Dermis microvascular lymphatic vessel endothelial cell (primary cell): ENCODE data around the gene LDB3. TPM values are rescaled to one million over a fixed set of nuclear protein-coding genes. Genes with fewer than 3 reads are reported as not detected.
"Not testable (repeated sequence)": the region's sequence is repeated elsewhere in the genome, so short reads cannot be mapped to it uniquely, and the experiment has no call there.

Experiments used
- DNase-seq, 2 donors: peaks; one replicate each; pipeline versions ENCODE4 v3.0.0 to v3.0.0-alpha.2; 2010; ENCODE audit warnings: low read depth in 2 of 2
- total RNA-seq: library from RNA; depleted of rRNA; stranded (reverse); fragments of >200 nt; gene quantifications from 2 replicates; pipeline ENCODE4 v1.2.1, GENCODE V29; 2014

LDB3 gene
- total RNA-seq, 1 donor from 2014 or later = not detected

- DNase-seq = no peak
Measured at GRCh38 chr10:86730227-86730626, 61.9 kb downstream of the LDB3 start.

GRCh38 chr10:86732771-86733170, 64.5 kb downstream of the LDB3 start:
- DNase-seq = no peak

- no peak for DNase-seq
Measured at GRCh38 chr10:86733260-86733671, 65.0 kb downstream of the LDB3 start.

GRCh38 chr10:86734207-86734988, 66.1 kb downstream of the LDB3 start:
- no peak for DNase-seq

- not testable (repeated sequence) for DNase-seq
Measured at GRCh38 chr10:86735278-86735677, 67.0 kb downstream of the LDB3 start.

- DNase-seq = no peak
Measured at GRCh38 chr10:86742230-86742629, 73.9 kb downstream of the LDB3 start.

- DNase-seq = no peak
Measured at GRCh38 chr10:86744067-86744725, 75.9 kb downstream of the LDB3 start.

GRCh38 chr10:86747796-86748581, 79.7 kb downstream of the LDB3 start:
- peak; percentile 89 for DNase-seq

GRCh38 chr10:86749854-86750253, 81.5 kb downstream of the LDB3 start:
- no peak for DNase-seq

- DNase-seq = no peak
Measured at GRCh38 chr10:86751477-86751876, 83.2 kb downstream of the LDB3 start.

- DNase-seq = no peak
Measured at GRCh38 chr10:86752311-86752710, 84.0 kb downstream of the LDB3 start.

- DNase-seq = no peak
Measured at GRCh38 chr10:86753051-86753450, 84.7 kb downstream of the LDB3 start.

- no peak for DNase-seq
Measured at GRCh38 chr10:86753638-86754434, 85.5 kb downstream of the LDB3 start.

GRCh38 chr10:86755454-86755739, 87.1 kb downstream of the LDB3 start:
- no peak for DNase-seq

GRCh38 chr10:86755740-86756510, 87.6 kb downstream of the LDB3 start:
- peak in 1 of 2 donors; percentile 49 for DNase-seq

- DNase-seq = no peak
Measured at GRCh38 chr10:86756511-86757112, 88.3 kb downstream of the LDB3 start, which contains the start of gene BMPR1A. Gene BMPR1A, plus strand, starts transcription at chr10:86756619. Its CDS starts 119,400 bp downstream, at chr10:86876019.

GRCh38 chr10:86757113-86757972, 89.0 kb downstream of the LDB3 start:
- DNase-seq = no peak

- no peak for DNase-seq
Measured at GRCh38 chr10:86758189-86759072, 90.1 kb downstream of the LDB3 start.
